ENCODE data around the gene RNH1. TPM values are rescaled to one million over a fixed set of nuclear protein-coding genes. Genes with fewer than 3 reads are reported as not detected.

RNH1 gene
- total RNA-seq, 1 experiment from 2014 or later = 59.0 TPM

- TF ChIP-seq ZNF416 (CRISPR knock-in tag; IDR thresholded peaks at IDR 0.05) (0 out of 2 replicates have a peak, but pooled peaks have one; percentile 30), FOXP4 (CRISPR knock-in tag; IDR thresholded peaks at IDR 0.05) (no peak), FOXJ3 (CRISPR knock-in tag; IDR thresholded peaks at IDR 0.05; ENCODE audit: borderline replicate concordance) (no peak), FOXP1 (CRISPR knock-in tag; IDR thresholded peaks at IDR 0.05; ENCODE audit: borderline replicate concordance) (no peak), HMGXB4 (CRISPR knock-in tag; IDR thresholded peaks at IDR 0.05) (peak; percentile 28; the same call in 1 of the 2 replicates), FOXK1 (CRISPR knock-in tag; IDR thresholded peaks at IDR 0.05) (no peak), PRDM15 (CRISPR knock-in tag; IDR thresholded peaks at IDR 0.05) (no peak), JUN (CRISPR knock-in tag; IDR thresholded peaks at IDR 0.05) (no peak)
- Mint-ChIP-seq H3K4me3 (peak overlapping the region; percentile 73), H3K27me3 (ENCODE audit: low read depth) (peaks cover 28% of the 10 kb centered on the region), H3K4me1 (peaks cover 13% of the 10 kb centered on the region), H3K36me3 (no peaks in the 10 kb centered on the region), H3K9me3 (no peaks in the 10 kb centered on the region), H3K27ac (no peak overlapping the region)
- POLR2A ChIA-PET = interaction anchor here (0.6 to 1.5 kb wide), 3 partner anchors 12 to 21 kb away, joined by 3 to 4 read pairs (median 4); no protein-coding TSS in a partner anchor
- DNase-seq (ENCODE audit: low spot score) (no peak), ATAC-seq (no peak)
- CTCF ChIA-PET = interaction anchor here (0.7 to 3.4 kb wide), 14 partner anchors 10 to 274 kb away, joined by 3 to 29 read pairs (median 4); partner anchors contain the start of genes PHRF1 and SCT
These were observed 49.0 kb upstream of the RNH1 start for GRCh38 chr11:555780-556661.

GRCh38 chr11:555227-555779 is 48.3 kb upstream of the RNH1 start:
- no peaks in the 10 kb centered on the region for H3K9me3 Mint-ChIP-seq
- ATAC-seq = peak; percentile 19
- H3K4me1 Mint-ChIP-seq = peaks cover 13% of the 10 kb centered on the region
- no peaks in the 10 kb centered on the region for H3K36me3 Mint-ChIP-seq
- ChIA-PET POLR2A (interaction anchor here (1.9 kb wide), 1 partner anchor 19 kb away, joined by 5 read pairs; the partner anchor contains the start of gene HRAS), CTCF (interaction anchor here (0.6 to 3.4 kb wide), 30 partner anchors 10 to 391 kb away, joined by 3 to 32 read pairs (median 5); partner anchors contain the start of genes LRRC56, PHRF1, PIDD1 and SCT)
- no peak for DNase-seq (ENCODE audit: low spot score)
- H3K4me3 Mint-ChIP-seq = peak overlapping the region; percentile 57
- TF ChIP-seq ZNF416 (CRISPR knock-in tag; IDR thresholded peaks at IDR 0.05) = 0 out of 2 replicates have a peak, but pooled peaks have one; percentile 54
- peak; percentile 23 for TF ChIP-seq SP1 (CRISPR knock-in tag; conservative IDR thresholded peaks at IDR 0.05)
- peak; percentile 60; the same call in 1 of the 2 replicates for TF ChIP-seq ZNF263 (CRISPR knock-in tag; IDR thresholded peaks at IDR 0.05; ENCODE audit: low read depth)
- no peak for TF ChIP-seq ZSCAN18 (CRISPR knock-in tag; IDR thresholded peaks at IDR 0.05)
- TF ChIP-seq AFF4 (CRISPR knock-in tag; IDR thresholded peaks at IDR 0.05; ENCODE audit: borderline replicate concordance) = no peak
- TF ChIP-seq FOXK1 (CRISPR knock-in tag; IDR thresholded peaks at IDR 0.05) = 0 out of 2 replicates have a peak, but pooled peaks have one; percentile 41
- TF ChIP-seq MAX (CRISPR knock-in tag; IDR thresholded peaks at IDR 0.05) = peak; percentile 25; the same call in 1 of the 2 replicates
- peaks cover 28% of the 10 kb centered on the region for H3K27me3 Mint-ChIP-seq (ENCODE audit: low read depth)
- no peak overlapping the region for H3K27ac Mint-ChIP-seq
